MG63 (cell line): Measurements from ENCODE around the gene CT83. TPM values are rescaled to one million over a fixed set of nuclear protein-coding genes. Genes with fewer than 3 reads are reported as not detected.

Source experiments
- DNase-seq: peaks from one replicate; pipeline ENCODE4 v3.0.0-alpha.2; 2020
- H3K27me3 ChIP-seq: fragments of 250-450 bp; sonication (Bioruptor Pico); 2 replicates; pipeline ENCODE4 v1.5.1; 2020; ENCODE audit warnings: mild to moderate bottlenecking, moderate library complexity
- H3K36me3 ChIP-seq: fragments of 250-450 bp; sonication (Bioruptor Pico); 2 replicates; pipeline ENCODE4 v1.5.1; 2020; ENCODE audit warnings: mild to moderate bottlenecking, moderate library complexity
- H3K4me3 ChIP-seq: fragments of 250-450 bp; sonication (Bioruptor Pico); 2 replicates; pipeline ENCODE4 v1.5.1; 2020; ENCODE audit warnings: mild to moderate bottlenecking, moderate library complexity
- H3K9me3 ChIP-seq: fragments of 250-450 bp; sonication (Bioruptor Pico); 2 replicates; pipeline ENCODE4 v1.5.1; 2020; ENCODE audit warnings: mild to moderate bottlenecking, moderate library complexity
- total RNA-seq: library from RNA; depleted of rRNA; stranded (reverse); fragments of >200 nt; shearing (Covaris generic); gene quantifications from 2 replicates; pipeline ENCODE4 v1.2.3, GENCODE V29; 2014; ENCODE audit warnings: low replicate concordance; rRNA removed

CT83 gene, protein sequence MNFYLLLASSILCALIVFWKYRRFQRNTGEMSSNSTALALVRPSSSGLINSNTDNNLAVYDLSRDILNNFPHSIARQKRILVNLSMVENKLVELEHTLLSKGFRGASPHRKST
- total RNA-seq = not detected in 2 replicates

DNA sequence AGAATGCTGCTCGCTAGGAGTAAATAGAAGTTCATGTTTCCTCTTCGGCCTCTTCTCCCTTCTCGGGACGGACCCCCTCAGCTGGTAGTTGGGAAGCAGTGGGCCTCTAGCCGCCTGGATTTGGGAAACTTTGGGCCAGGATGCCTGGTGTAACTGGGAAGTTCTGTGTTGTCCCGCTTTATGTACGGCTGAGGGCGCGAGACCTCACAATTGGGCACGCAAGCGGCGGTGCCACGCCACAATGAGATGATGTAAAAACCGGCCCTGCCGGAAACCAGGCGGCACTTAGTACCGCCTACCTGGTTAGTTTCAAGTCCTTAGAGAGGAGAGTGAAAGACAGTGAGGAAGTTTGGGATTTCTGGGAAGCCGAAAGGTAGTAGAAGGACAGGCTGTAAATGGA lies at the start of gene CT83:
TSS of gene CT83 (minus strand) at position 155 of the 400 bp plus-strand sequence. CDS start at position 35, 120 bp downstream.
- Histone ChIP-seq H3K4me3 (no peak within 1 kb of the TSS), H3K36me3 (no peaks in the 10 kb centered on the region), H3K9me3 (no peaks in the 10 kb centered on the region), H3K27me3 (no peaks in the 10 kb centered on the region)
- DNase-seq = no peak

GRCh38 chrX:116499780-116500179 lies 37.0 kb upstream of the CT83 start:
- Histone ChIP-seq H3K27me3 (no peaks in the 10 kb centered on the region), H3K9me3 (no peaks in the 10 kb centered on the region), H3K36me3 (no peaks in the 10 kb centered on the region), H3K4me3 (no peak overlapping the region)
- DNase-seq = peak; percentile 8

DNA sequence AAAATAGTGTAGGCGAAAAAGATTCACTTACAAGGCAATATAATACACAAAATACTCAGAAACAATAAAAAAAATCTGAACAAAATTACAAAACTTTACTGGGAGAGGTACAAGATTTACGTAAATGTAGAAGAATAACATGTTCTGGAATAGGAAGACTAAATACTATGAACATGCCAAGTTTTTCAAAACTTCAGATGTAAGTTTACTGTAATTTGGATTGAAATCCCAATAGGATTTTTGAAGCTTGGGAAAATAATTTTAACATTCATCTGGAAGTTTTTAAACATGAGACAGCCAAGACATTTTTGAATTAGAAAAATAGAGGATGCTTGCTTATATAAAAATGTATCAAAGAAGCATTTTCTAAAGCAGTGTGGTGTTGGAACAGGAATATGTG lies 30.5 kb upstream of the CT83 start:
- DNase-seq = no peak
- Histone ChIP-seq H3K27me3 (no peaks in the 10 kb centered on the region), H3K4me3 (no peak overlapping the region), H3K36me3 (no peaks in the 10 kb centered on the region), H3K9me3 (no peaks in the 10 kb centered on the region)

- Histone ChIP-seq H3K36me3 (no peaks in the 10 kb centered on the region), H3K9me3 (no peaks in the 10 kb centered on the region), H3K4me3 (no peak overlapping the region), H3K27me3 (no peaks in the 10 kb centered on the region)
- DNase-seq = no peak
These were observed 27.3 kb upstream of the CT83 start for GRCh38 chrX:116490104-116490503.

GRCh38 chrX:116480059-116480458 lies 17.3 kb upstream of the CT83 start:
- H3K27me3 ChIP-seq = no peaks in the 10 kb centered on the region
- DNase-seq = no peak
- no peak overlapping the region for H3K4me3 ChIP-seq
- H3K36me3 ChIP-seq = no peaks in the 10 kb centered on the region
- no peaks in the 10 kb centered on the region for H3K9me3 ChIP-seq

- Histone ChIP-seq H3K9me3 (no peaks in the 10 kb centered on the region), H3K4me3 (no peak overlapping the region), H3K27me3 (no peaks in the 10 kb centered on the region), H3K36me3 (no peaks in the 10 kb centered on the region)
- no peak for DNase-seq
These were observed 13.6 kb downstream of the CT83 start for GRCh38 chrX:116449156-116449555.

DNA sequence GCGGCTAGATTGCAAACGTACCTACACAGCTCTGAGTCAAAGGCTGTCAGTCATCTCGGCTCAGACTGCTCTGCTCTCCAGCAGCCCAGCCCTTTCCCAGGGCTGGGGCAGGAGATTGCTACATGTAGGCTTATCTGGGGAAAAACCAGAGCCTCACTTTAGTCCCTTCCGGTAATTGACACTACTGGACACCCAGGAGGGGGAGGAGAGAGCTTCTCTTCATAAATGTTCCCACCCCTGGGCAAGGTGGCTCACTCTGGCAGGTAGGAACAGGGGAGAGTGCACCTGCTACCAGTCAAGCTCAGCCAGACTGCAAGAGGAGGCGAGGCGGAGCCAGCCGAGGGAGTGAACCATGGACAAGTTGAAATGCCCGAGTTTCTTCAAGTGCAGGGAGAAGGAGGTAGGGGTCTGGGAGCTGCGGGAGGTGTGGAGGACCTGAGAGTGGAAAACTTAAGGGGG lies 26.4 kb downstream of the CT83 start, which contains the start of gene SLC6A14:
TSS of gene SLC6A14 (plus strand) at position 249 of the 459 bp plus-strand sequence. CDS start at position 353, 104 bp downstream.
- H3K9me3 ChIP-seq = no peaks in the 10 kb centered on the region
- no peaks in the 10 kb centered on the region for H3K27me3 ChIP-seq
- no peak for DNase-seq
- H3K4me3 ChIP-seq = no peak within 1 kb of the TSS
- H3K36me3 ChIP-seq = no peaks in the 10 kb centered on the region

GRCh38 chrX:116435597-116435996 lies 27.2 kb downstream of the CT83 start:
- H3K9me3 ChIP-seq = no peaks in the 10 kb centered on the region
- H3K27me3 ChIP-seq = no peaks in the 10 kb centered on the region
- DNase-seq = no peak
- no peak overlapping the region for H3K4me3 ChIP-seq
- no peaks in the 10 kb centered on the region for H3K36me3 ChIP-seq

- Histone ChIP-seq H3K36me3 (no peaks in the 10 kb centered on the region), H3K4me3 (no peak overlapping the region), H3K9me3 (no peaks in the 10 kb centered on the region), H3K27me3 (no peaks in the 10 kb centered on the region)
- no peak for DNase-seq
These were observed 34.8 kb downstream of the CT83 start for GRCh38 chrX:116427978-116428377.

GRCh38 chrX:116417968-116418367 lies 44.8 kb downstream of the CT83 start:
- Histone ChIP-seq H3K36me3 (no peaks in the 10 kb centered on the region), H3K27me3 (no peaks in the 10 kb centered on the region), H3K9me3 (no peaks in the 10 kb centered on the region), H3K4me3 (no peak overlapping the region)
- no peak for DNase-seq

DNA sequence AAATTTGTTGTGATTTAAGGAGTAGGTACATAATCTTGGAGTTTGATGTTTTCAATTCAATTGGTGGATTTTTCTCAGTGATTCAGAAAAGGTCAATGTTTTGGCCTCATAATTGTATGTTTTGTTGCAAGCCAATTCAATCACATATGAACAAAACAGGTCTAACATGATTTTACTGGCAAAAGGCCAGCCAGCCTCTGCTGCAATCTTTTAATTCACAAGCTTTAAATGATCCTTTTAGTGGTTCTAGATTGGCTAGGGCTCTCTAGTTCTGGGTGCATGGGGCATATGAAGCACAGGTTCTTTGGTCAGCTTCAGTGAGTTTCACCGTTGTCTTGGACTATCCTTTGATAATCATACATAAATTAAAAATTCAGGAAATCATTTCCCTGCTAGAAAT lies 45.6 kb downstream of the CT83 start:
- no peak for DNase-seq
- H3K36me3 ChIP-seq = no peaks in the 10 kb centered on the region
- H3K4me3 ChIP-seq = no peak overlapping the region
- no peaks in the 10 kb centered on the region for H3K9me3 ChIP-seq
- H3K27me3 ChIP-seq = no peaks in the 10 kb centered on the region

DNA sequence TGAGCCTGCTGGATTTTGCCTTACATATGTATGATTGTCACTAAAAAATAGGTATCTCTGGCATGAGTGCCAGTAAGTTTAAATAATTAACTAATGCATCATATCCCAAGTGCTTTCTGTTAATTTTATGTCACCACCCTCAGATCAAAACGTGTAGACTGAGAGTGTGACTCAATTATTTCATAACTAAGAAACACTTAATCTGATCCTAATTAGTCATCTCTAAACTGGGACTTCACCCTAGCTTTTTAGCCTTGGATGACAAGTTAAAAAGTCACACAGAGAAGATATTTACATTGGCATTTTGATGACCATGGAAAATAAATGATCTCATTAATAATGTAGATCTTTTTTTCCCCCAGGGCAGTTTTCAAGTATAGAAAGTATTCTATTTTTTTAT lies 49.5 kb downstream of the CT83 start:
- no peaks in the 10 kb centered on the region for H3K36me3 ChIP-seq
- H3K4me3 ChIP-seq = no peak overlapping the region
- no peaks in the 10 kb centered on the region for H3K9me3 ChIP-seq
- H3K27me3 ChIP-seq = no peaks in the 10 kb centered on the region
- no peak for DNase-seq

Other genes with a start within 250 kb of the CT83 start
- gene SLC6A14, start 26.4 kb downstream of the CT83 start, total RNA-seq = not detected in 2 replicates